NCI-H774 (cell line): ENCODE results near the gene NUDCD3.

ENCODE experiments used
- DNase-seq: peaks from one replicate; lab custom pipeline; 2025; lab: John Stamatoyannopoulos, UW

Gene NUDCD3

GRCh38 chr7:44382459-44383265, 107.8 kb downstream of the NUDCD3 start:
- DNase-seq, result no peak

GRCh38 chr7:44381494-44382220, 108.8 kb downstream of the NUDCD3 start:
- DNase-seq, result no peak

- DNase-seq, result no peak
Observed at GRCh38 chr7:44380831-44381493, 109.5 kb downstream of the NUDCD3 start.

- DNase-seq, result no peak
Observed at GRCh38 chr7:44380189-44380830, 110.1 kb downstream of the NUDCD3 start.

- no peak for DNase-seq
Observed at GRCh38 chr7:44379366-44380188, 110.9 kb downstream of the NUDCD3 start.

- DNase-seq, result no peak
Observed at GRCh38 chr7:44378744-44379143, 111.7 kb downstream of the NUDCD3 start.

GRCh38 chr7:44377681-44378421, 112.6 kb downstream of the NUDCD3 start:
- no peak for DNase-seq

GRCh38 chr7:44377134-44377463, 113.4 kb downstream of the NUDCD3 start:
- DNase-seq, result no peak

GRCh38 chr7:44376429-44377133, 113.9 kb downstream of the NUDCD3 start:
- DNase-seq, result no peak

- DNase-seq, result no peak
Observed at GRCh38 chr7:44375926-44376342, 114.5 kb downstream of the NUDCD3 start.

GRCh38 chr7:44375236-44375699, 115.2 kb downstream of the NUDCD3 start:
- DNase-seq, result no peak

GRCh38 chr7:44374007-44374763, 116.3 kb downstream of the NUDCD3 start:
- DNase-seq, result no peak

- DNase-seq, result no peak
Observed at GRCh38 chr7:44373418-44373740, 117.1 kb downstream of the NUDCD3 start.

- no peak for DNase-seq
Observed at GRCh38 chr7:44372560-44373417, 117.7 kb downstream of the NUDCD3 start.

GRCh38 chr7:44368885-44369284, 121.6 kb downstream of the NUDCD3 start:
- DNase-seq, result no peak

GRCh38 chr7:44368455-44368854, 122.0 kb downstream of the NUDCD3 start:
- DNase-seq, result no peak

- DNase-seq, result no peak
Observed at GRCh38 chr7:44367475-44368043, 122.9 kb downstream of the NUDCD3 start.

- no peak for DNase-seq
Observed at GRCh38 chr7:44366986-44367385, 123.5 kb downstream of the NUDCD3 start.
